ENCODE measurements around the gene XPR1.

Gene XPR1

DNA sequence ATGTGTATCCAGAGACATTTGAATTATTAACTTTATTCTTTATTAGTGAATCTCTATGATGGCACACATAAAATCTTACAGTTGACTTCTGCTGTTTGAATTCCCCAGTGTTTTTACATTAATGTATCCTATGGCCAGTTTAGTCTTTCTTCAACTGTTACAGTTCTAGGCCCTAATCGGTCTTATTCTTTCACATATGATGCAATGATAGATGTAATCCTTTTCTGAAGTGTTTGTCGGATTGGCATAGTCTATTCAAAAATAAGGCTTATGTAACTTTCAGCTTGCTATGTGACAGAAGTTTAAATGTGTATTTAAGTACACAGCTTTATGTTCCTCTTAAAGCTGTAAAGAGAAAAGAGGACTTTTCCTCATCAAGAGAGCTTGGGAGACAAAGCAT lies 254.5 kb downstream of the XPR1 start:
- no peak for DNase-seq (ENCODE audit: low read depth)
- no peak overlapping the region for H3K4me3 ChIP-seq (ENCODE audit: control insufficient read depth, low read depth, low read length)
- TF ChIP-seq CTCF (IDR thresholded peaks at IDR 0.05; ENCODE audit: control insufficient read depth, insufficient read depth, low read depth, low read length, missing control alignments) = no peak

DNA sequence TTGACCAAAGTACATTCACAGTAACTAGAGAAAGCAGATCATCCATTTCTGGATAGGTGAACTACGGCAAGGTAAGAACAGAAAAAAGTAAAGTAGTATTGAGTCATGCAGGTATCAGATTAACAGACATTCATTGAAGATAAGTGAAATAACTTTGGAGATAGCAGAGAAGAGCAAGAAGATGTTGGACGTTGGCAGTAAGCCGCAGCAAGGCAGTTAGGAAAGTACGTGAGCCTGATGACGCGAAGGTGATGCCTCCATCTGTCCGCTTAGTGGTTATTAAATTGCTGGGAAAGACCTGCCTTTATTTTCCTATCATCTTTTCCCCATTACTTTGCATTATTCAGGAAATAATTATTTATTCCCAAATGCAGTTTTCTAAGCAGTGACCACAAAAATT lies 256.0 kb downstream of the XPR1 start:
- no peak for DNase-seq (ENCODE audit: low read depth)
- no peak overlapping the region for H3K4me3 ChIP-seq (ENCODE audit: control insufficient read depth, low read depth, low read length)
- TF ChIP-seq CTCF (IDR thresholded peaks at IDR 0.05; ENCODE audit: control insufficient read depth, insufficient read depth, low read depth, low read length, missing control alignments) = no peak

- DNase-seq (ENCODE audit: low read depth) = no peak
- no peak for TF ChIP-seq CTCF (IDR thresholded peaks at IDR 0.05; ENCODE audit: control insufficient read depth, insufficient read depth, low read depth, low read length, missing control alignments)
- no peak overlapping the region for H3K4me3 ChIP-seq (ENCODE audit: control insufficient read depth, low read depth, low read length)
These were observed 257.0 kb downstream of the XPR1 start for GRCh38 chr1:180888870-180889269.

DNA sequence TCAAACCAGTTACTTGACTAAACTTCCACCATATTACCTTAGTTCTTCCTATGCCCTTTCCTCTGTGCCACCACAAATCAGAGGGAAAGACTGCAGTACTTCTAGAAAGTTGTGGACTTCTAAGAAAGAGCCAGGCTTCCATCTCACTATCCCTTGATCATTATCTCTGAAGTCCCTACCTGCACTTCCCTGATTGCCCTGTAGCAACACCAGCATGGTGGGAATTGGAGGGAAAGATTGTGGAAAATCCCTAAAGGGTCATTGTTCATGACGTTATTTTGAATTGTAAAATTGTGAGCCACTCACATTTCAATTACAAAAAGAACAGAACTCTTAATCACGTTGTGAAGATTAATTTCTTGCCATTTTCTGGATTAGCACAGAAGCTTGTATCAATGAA lies 257.5 kb downstream of the XPR1 start:
- TF ChIP-seq CTCF (IDR thresholded peaks at IDR 0.05; ENCODE audit: control insufficient read depth, insufficient read depth, low read depth, low read length, missing control alignments) = no peak

DNA sequence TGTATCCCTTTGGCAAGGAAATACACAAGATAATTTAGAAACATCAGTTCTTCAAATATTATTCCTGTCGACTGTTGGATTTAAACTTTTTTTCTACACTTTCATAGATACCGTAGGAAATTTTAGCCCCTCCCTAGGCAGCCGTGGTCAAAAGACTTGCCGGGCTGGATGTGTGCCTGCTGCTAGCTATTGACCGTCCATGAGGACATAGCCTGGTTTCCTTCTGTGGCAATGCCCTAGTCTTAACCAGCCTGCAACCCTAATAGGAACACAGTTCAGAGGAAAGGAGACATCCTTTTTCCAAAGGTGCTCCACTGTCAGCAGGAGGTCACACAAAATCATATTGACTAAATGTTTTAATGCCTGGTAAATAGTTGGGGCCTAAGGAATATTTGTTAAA lies 260.4 kb downstream of the XPR1 start:
- H3K4me3 ChIP-seq (ENCODE audit: control insufficient read depth, low read depth, low read length) = no peak overlapping the region
- no peak for DNase-seq (ENCODE audit: low read depth)
- no peak for TF ChIP-seq CTCF (IDR thresholded peaks at IDR 0.05; ENCODE audit: control insufficient read depth, insufficient read depth, low read depth, low read length, missing control alignments)

More for the DNA sequence above, 257.5 kb downstream of the XPR1 start:
- no peak overlapping the region for H3K4me3 ChIP-seq (ENCODE audit: control insufficient read depth, low read depth, low read length)
- DNase-seq (ENCODE audit: low read depth) = no peak

DNA sequence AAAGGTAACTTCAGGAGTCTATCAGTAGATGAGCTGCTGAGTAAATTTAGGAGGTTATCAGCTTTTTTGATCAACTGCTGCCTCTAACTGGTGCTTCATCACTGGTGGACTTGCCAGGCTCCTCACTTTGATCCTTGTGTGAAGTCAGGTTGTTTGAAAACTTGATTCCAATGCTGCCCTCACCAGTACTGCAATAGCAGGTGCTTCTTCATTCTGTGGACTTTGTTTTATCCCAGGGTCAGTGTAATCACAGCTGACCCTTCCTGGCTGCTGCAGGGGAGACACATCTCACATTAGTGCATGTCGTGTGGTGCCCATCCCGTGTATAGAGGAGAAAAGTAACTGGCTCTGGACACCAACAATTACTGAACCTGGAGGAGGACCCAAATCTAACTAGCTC lies 260.9 kb downstream of the XPR1 start:
- no peak overlapping the region for H3K4me3 ChIP-seq (ENCODE audit: control insufficient read depth, low read depth, low read length)
- TF ChIP-seq CTCF (IDR thresholded peaks at IDR 0.05; ENCODE audit: control insufficient read depth, insufficient read depth, low read depth, low read length, missing control alignments) = no peak
- no peak for DNase-seq (ENCODE audit: low read depth)

DNA sequence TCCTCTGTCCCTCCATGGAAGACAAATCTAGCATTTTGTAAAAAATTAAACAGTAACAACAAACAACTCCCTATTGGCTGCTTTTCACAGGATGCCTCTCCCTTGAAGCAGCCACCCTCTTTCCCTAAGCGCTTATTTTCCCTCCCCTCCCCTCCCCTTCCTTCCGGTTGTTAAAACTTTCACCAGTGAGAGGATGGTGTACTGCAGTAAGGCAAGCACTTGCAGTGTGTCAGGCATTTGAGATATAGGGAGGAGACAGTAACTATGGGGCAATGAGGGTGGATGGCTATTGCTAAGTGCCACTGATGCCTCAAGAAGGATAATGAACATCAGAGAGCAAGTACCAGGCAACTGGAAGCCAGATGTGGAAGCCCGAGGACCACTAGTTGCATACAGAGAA lies 261.8 kb downstream of the XPR1 start:
- DNase-seq (ENCODE audit: low read depth) = no peak
- H3K4me3 ChIP-seq (ENCODE audit: control insufficient read depth, low read depth, low read length) = no peak overlapping the region
- TF ChIP-seq CTCF (IDR thresholded peaks at IDR 0.05; ENCODE audit: control insufficient read depth, insufficient read depth, low read depth, low read length, missing control alignments) = no peak
